ENCODE results near the gene ZNF135.

ZNF135 gene

DNA sequence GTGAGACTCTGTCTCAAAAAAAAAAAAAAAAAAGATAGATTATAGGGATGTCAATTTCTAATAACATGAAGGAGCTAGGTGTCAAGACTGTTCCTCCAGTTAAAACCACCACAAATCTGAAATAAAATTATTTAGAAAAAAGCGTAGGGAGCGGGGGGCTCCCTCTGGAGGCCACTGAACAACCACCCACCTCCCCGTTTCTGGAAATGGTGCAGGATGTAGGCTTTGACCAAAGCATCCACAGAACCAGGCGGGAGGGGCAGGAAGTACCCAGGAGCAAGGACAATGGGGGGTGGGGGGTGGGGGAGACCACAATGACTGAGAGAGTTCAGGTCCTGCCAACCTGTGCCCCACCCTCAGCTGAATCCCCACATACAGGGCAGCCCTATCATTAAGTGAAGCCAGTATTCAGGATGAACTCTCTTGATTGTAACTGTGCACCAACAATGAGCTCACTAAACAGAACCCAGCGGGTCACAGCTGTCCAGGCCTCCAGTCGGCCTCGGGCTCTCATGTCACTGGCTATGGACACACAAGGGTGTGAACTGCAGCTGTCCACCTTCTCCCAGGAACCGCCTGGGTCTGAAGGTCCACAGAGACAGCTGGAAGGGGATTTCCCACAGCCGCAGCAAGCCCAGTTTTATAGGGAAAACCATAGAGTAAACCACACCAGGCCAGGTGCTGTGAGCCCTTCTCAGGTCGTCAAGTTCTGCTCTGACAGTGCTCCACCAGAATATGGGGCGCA, 32.3 kb downstream of the ZNF135 start:
- DNase-seq (ENCODE audit: low read depth in 2 of 2): no peak

DNA sequence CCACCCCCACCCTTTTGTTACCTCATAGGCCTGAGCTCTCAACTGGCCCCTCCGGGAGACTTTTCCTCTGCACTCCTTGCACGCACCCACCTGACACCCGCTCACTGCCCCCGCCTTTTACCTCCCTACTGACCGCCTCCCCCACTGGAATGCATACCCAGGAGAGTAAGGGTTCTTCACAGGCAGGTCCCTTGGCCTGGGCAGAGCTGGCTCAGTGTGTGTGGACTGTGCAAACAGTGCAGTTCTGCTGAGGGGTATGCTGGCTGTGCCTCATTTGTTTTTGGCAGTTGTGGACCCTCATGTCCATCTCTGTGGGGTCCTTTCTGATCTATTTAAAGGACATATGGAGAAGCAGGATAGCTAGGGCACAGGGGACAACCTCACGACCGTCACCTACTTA, 34.0 kb downstream of the ZNF135 start:
- DNase-seq (ENCODE audit: low read depth in 2 of 2): no peak

DNA sequence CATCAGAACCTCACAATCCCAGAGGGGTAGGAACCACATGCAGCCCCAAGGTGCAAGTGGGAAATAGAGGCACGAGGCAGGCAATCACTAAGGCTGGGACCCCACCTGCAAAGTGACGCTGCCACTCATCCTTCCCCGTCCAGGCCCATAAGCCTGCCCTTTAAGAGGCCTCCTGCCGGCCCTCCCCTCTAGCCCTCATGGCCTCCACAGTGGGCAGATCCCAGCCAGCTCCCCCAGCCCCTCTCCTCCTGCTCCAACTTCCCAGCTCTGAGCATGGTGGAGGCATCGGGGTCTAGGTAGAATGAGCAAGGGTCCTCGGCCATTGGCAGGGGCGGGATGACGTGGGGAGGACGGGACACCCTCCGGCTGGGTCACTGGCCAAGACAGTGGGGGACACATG, 36.2 kb downstream of the ZNF135 start:
- no peak for DNase-seq (ENCODE audit: low read depth in 2 of 2)

DNA sequence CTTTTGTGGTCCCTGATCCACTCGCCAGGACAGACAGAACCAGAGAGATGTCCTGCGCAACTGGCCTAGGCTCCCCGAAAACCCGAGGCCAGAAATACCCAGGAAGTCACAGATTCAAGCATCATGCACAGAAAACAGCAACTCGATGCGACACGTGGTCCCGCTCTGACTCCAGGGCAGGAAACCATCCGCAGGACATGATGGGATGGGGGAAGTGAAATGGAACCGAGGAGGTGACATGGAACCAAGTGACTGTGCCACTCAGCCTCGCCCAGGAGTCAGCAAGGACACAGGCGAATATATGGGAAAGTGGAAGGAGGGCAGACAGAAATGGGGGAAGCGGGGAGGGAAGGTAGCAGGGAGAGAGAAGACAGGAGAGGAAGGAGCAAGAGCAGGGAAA, 37.8 kb downstream of the ZNF135 start:
- no peak for DNase-seq (ENCODE audit: low read depth in 2 of 2)

DNA sequence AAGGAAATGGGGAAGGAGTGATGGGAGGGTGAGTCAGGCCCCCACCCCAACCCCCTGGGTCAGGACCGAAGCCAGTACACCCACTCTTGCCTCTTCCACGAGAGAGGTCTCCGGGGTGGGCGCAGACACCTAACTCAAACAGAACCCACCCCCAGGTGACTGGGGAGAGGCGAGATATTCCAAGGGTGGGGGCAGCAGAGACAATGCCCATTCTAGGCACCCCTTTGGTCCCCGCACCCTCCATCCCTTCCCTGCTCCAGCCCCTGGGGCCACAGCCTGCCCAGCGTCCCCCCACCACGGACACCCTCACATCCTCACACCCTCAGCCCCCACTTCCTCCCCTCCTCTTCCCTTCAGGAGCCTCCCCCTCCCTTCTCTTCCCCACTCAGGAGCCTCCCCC, 38.3 kb downstream of the ZNF135 start:
- DNase-seq (ENCODE audit: low read depth in 2 of 2): no peak

DNA sequence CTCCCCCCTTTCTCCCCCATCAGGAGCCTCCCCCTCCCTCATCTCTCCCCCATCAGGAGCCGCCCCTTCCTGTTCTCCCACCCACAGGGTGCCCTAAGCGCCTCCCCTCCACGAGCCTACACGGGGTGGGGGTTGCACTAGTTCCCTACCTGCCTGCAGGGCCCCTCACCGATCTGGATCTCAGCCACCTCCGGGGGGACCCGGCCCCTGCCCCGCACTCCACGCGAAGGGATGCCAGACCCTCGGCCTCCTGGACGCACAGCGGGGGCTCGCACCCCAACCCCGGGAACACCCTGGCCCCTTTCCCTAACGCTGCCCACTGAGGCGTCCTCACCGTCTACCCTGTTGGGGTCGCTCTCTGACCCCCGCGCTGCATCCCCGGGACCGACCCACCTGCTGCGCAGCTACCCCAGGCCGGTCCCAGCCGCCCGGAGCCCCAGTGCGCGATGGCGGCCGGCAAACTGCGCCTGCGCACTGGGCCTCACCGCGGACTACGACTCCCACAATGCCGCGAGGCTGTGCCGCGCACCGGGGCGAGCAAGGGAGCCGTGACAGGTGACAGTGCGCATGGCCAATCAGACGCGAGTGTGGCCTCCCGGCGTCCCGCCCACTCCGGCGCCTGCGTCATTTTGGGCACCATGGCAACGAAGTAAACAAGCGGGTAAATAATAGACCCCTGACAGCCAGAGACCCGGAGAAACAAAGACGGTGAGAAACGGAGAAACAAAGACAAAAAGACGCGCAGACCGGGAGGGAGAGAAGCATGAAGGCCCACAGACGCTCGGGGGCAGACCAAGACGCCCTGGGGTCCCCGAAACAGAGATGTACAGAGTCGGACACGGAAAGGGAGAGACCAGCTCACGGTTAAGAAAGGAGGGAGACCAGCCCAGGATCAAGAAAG, 38.9 kb downstream of the ZNF135 start, which contains the start of gene ZSCAN18:
TSS of gene ZSCAN18 (minus strand) at position 451 of the 901 bp plus-strand sequence. CDS start 7,964 bp downstream, outside the sequence.
- peak; percentile 90 to 94 for DNase-seq (ENCODE audit: low read depth in 2 of 2)

DNA sequence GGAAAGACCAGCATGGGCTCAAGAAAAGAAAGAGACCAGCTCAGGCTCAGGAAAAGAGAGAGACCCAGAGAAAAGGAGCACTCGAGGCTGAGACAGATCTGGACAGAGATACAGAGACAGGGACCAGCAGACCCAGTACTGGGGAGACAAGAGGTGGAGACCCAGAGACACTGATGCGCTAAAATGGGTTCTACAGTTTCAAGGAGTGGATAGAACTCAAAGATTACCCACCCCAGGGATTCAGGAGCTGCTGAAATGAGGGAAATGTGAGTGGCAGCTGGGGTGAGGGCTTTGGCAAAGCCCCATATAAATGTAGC, 39.6 kb downstream of the ZNF135 start:
- no peak for DNase-seq (ENCODE audit: low read depth in 2 of 2)

DNA sequence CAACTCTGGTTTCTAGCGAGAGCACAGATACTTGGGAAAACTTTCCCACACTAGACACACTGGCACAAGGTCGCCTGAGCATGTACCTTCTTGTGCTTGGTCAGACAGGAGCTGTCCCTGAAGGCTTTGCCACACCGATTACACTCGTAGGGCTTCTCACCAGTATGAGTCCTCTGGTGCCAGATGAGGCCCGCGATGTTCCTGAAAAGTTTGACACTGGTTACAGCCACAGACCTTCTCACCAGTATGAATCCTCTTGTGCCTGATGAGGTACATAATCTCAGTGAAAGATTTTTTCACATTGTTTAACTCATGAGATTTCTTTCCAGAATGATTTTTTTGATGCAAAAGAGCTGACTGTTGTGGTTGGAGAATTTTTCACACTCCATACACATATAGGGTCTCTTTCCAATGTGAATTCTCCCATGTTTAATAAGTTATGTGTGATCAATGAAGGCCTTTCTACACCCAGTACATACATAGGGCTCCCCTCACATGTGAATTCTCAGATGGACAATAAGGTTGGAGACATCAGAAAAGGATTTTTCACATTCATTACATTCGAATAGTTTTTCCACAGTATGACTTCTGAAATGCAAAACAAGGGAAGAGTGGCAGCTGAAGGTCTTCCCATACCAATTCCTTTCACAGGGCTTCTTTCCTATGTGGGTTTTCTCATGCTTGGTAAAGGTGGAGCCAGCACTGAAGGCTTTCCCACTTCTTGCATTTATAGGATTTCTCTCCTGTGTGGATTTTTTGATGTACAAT, 48.9 kb downstream of the ZNF135 start:
- DNase-seq (ENCODE audit: low read depth in 2 of 2): no peak

DNA sequence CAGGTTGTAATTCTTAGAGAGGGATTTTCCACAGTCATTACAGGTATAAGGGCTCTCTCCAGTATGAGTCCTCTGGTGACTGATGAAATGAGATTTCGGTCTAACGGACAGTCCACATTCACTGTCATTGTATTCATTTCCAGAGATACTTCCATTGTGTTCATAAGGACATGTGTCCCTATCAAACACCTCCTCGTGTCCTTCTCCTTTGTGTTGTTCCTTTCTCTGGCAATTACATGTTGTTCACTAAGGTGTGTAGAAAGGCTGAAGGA, 49.4 kb downstream of the ZNF135 start:
- DNase-seq (ENCODE audit: low read depth in 2 of 2): no peak

DNA sequence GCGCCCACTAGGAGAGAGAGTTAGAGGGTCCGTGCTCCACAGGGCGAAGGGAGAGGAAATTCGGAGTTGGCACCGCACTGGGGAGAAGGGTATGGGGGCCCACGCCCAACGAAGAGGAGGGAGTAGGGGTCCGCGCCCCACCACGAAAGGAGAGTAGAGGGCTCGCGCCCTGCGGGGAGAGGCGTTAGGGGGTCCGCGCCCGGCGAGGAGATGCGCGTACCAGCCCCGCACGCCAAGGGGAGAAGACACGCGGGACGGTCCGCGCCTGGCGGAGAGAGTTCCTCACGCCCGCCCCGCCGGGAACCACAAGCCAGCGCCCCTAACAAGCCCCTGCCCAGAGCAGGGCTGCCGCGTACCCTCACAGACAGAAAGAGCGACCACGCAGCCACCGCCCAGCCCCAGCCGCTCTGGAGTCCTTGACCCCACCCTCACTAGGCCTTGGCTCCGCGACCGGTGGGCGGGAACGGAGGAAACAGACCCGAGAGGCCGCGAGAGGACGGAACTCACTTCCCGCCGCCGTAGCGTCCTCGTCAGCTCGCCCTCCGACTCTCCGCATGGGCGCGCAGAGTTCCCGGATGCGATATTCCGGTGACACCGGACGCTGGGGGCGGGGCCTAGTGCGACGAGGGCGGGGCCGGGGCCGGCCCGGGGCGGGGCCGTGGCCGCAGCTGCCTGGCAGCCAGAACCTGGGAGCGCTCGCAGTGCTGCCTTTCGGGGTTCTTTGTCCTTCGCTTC, 58.9 kb downstream of the ZNF135 start:
- no peak for DNase-seq (ENCODE audit: low read depth in 2 of 2)

DNA sequence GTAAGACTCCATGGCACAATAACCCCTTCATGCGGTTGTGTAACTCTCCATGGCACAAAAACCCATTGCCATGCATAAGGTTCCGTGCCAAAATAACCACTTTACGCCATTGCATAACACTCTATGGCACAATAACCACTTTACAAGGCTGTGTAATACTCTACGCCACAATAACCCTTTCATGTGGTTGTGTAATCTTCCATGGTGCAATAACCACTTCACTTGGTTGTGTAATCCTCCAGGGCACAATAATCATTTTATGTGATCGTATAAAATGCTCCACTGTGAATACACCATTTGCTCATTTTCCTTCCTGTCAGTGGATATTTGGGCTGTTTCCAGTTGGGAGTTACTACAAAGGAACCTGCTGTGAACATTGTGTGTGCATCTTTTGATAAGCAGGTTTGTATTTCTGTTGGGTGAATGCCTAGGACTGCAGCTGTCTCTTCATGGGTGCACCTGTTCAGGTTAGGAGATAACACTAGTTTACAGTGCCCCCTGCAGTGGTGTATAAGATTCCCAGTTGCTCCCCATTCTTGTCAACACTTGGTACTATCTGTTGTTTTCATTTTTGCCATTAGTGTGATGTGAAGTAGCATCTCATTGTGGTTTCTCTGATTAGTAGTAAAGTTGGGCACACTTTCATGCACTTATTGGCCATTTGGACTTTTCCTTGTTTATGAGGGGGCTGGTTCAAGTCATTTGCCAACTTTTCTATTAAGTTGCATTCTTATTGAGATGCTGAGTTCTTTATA, 60.1 kb downstream of the ZNF135 start:
- no peak for DNase-seq (ENCODE audit: low read depth in 2 of 2)

All from stimulated activated CD8-positive, alpha-beta memory T cell treated with anti-CD3 and anti-CD28 coated beads, Interleukin-15, amount 100 ng/mL, for 4 hours (primary cell).